Astrocyte (in vitro differentiated cells and primary cell): ENCODE measurements around the gene SHE.

Experiments used
- CTCF ChIP-seq: IDR thresholded peaks from 2 replicates; pipeline ENCODE4 v1.5.1; 2011; ENCODE audit warnings: low read depth, mild to moderate bottlenecking, inconsistent platforms, low read length, moderate library complexity; ENCODE audit not compliant: insufficient read depth
- EZH2 ChIP-seq: IDR thresholded peaks from 2 replicates; pipeline ENCODE4 v1.6.1; 2012; ENCODE audit warnings: mild to moderate bottlenecking, low read length, inconsistent platforms; ENCODE audit not compliant: insufficient read depth

- TF ChIP-seq CTCF (no peak), EZH2 (no peak)
Observed at GRCh38 chr1:154463512-154463990, 38.7 kb downstream of the SHE start.
